Measurements from ENCODE around the gene DCXR. TPM values are rescaled to one million over a fixed set of nuclear protein-coding genes. Genes with fewer than 3 reads are reported as not detected.

DCXR gene
- total and polyA plus RNA-seq, 2 of the 13 experiments (the other 11 are each of a cell fraction or from before 2014, with no cell fraction given) = 287 to 311 TPM

- TF ChIP-seq ZBTB7B (CRISPR knock-in tag; IDR thresholded peaks at IDR 0.05) (no peak), HOXD1 (CRISPR knock-in tag; IDR thresholded peaks at IDR 0.05) (peak; percentile 42; the same call in 1 of the 2 replicates), SNAPC2 (CRISPR knock-in tag; IDR thresholded peaks at IDR 0.05) (no peak), ZZZ3 (CRISPR knock-in tag; IDR thresholded peaks at IDR 0.05; ENCODE audit: borderline replicate concordance) (peak; percentile 68; the same call in 1 of the 2 replicates), REL (CRISPR knock-in tag; conservative IDR thresholded peaks at IDR 0.05) (peak; percentile 88; the same call in 1 of the 2 replicates), ZNF790 (CRISPR knock-in tag; IDR thresholded peaks at IDR 0.05; ENCODE audit: borderline replicate concordance) (no peak), ZBTB26 (CRISPR knock-in tag; IDR thresholded peaks at IDR 0.05; ENCODE audit: borderline replicate concordance) (peak; percentile 38; the same call in 1 of the 2 replicates), UBTF (CRISPR knock-in tag; IDR thresholded peaks at IDR 0.05) (peak; percentile 81)
- TF ChIP-seq, protein P1, sequence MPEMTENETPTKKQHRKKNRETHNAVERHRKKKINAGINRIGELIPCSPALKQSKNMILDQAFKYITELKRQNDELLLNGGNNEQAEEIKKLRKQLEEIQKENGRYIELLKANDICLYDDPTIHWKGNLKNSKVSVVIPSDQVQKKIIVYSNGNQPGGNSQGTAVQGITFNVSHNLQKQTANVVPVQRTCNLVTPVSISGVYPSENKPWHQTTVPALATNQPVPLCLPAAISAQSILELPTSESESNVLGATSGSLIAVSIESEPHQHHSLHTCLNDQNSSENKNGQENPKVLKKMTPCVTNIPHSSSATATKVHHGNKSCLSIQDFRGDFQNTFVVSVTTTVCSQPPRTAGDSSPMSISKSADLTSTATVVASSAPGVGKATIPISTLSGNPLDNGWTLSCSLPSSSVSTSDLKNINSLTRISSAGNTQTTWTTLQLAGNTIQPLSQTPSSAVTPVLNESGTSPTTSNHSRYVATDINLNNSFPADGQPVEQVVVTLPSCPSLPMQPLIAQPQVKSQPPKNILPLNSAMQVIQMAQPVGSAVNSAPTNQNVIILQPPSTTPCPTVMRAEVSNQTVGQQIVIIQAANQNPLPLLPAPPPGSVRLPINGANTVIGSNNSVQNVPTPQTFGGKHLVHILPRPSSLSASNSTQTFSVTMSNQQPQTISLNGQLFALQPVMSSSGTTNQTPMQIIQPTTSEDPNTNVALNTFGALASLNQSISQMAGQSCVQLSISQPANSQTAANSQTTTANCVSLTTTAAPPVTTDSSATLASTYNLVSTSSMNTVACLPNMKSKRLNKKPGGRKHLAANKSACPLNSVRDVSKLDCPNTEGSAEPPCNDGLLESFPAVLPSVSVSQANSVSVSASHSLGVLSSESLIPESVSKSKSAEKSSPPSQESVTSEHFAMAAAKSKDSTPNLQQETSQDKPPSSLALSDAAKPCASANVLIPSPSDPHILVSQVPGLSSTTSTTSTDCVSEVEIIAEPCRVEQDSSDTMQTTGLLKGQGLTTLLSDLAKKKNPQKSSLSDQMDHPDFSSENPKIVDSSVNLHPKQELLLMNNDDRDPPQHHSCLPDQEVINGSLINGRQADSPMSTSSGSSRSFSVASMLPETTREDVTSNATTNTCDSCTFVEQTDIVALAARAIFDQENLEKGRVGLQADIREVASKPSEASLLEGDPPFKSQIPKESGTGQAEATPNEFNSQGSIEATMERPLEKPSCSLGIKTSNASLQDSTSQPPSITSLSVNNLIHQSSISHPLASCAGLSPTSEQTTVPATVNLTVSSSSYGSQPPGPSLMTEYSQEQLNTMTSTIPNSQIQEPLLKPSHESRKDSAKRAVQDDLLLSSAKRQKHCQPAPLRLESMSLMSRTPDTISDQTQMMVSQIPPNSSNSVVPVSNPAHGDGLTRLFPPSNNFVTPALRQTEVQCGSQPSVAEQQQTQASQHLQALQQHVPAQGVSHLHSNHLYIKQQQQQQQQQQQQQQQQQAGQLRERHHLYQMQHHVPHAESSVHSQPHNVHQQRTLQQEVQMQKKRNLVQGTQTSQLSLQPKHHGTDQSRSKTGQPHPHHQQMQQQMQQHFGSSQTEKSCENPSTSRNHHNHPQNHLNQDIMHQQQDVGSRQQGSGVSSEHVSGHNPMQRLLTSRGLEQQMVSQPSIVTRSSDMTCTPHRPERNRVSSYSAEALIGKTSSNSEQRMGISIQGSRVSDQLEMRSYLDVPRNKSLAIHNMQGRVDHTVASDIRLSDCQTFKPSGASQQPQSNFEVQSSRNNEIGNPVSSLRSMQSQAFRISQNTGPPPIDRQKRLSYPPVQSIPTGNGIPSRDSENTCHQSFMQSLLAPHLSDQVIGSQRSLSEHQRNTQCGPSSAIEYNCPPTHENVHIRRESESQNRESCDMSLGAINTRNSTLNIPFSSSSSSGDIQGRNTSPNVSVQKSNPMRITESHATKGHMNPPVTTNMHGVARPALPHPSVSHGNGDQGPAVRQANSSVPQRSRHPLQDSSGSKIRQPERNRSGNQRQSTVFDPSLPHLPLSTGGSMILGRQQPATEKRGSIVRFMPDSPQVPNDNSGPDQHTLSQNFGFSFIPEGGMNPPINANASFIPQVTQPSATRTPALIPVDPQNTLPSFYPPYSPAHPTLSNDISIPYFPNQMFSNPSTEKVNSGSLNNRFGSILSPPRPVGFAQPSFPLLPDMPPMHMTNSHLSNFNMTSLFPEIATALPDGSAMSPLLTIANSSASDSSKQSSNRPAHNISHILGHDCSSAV (CRISPR knock-in tag; IDR thresholded peaks at IDR 0.05; ENCODE audit: borderline replicate concordance) = 0 out of 2 replicates have a peak, but pooled peaks have one; percentile 33
- TF ChIP-seq, protein P2, sequence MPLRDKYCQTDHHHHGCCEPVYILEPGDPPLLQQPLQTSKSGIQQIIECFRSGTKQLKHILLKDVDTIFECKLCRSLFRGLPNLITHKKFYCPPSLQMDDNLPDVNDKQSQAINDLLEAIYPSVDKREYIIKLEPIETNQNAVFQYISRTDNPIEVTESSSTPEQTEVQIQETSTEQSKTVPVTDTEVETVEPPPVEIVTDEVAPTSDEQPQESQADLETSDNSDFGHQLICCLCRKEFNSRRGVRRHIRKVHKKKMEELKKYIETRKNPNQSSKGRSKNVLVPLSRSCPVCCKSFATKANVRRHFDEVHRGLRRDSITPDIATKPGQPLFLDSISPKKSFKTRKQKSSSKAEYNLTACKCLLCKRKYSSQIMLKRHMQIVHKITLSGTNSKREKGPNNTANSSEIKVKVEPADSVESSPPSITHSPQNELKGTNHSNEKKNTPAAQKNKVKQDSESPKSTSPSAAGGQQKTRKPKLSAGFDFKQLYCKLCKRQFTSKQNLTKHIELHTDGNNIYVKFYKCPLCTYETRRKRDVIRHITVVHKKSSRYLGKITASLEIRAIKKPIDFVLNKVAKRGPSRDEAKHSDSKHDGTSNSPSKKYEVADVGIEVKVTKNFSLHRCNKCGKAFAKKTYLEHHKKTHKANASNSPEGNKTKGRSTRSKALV (CRISPR knock-in tag; IDR thresholded peaks at IDR 0.05) = peak; percentile 60; the same call in 1 of the 2 replicates
- TF ChIP-seq, protein P3, sequence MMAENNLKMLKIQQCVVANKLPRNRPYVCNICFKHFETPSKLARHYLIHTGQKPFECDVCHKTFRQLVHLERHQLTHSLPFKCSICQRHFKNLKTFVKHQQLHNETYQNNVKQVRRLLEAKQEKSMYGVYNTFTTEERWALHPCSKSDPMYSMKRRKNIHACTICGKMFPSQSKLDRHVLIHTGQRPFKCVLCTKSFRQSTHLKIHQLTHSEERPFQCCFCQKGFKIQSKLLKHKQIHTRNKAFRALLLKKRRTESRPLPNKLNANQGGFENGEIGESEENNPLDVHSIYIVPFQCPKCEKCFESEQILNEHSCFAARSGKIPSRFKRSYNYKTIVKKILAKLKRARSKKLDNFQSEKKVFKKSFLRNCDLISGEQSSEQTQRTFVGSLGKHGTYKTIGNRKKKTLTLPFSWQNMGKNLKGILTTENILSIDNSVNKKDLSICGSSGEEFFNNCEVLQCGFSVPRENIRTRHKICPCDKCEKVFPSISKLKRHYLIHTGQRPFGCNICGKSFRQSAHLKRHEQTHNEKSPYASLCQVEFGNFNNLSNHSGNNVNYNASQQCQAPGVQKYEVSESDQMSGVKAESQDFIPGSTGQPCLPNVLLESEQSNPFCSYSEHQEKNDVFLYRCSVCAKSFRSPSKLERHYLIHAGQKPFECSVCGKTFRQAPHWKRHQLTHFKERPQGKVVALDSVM (CRISPR knock-in tag; IDR thresholded peaks at IDR 0.05) = no peak
These were observed 13.9 kb downstream of the DCXR start (continued) for GRCh38 chr17:82023447-82024241.
